IPS-11a (cell line): ENCODE measurements around the gene ZNF804A.

Source experiments
- H3K4me3 ChIP-seq: one replicate; pipeline ENCODE4 v1.5.1; 2013; ENCODE audit warnings: low read depth, low read length, control low read depth

ZNF804A gene

DNA sequence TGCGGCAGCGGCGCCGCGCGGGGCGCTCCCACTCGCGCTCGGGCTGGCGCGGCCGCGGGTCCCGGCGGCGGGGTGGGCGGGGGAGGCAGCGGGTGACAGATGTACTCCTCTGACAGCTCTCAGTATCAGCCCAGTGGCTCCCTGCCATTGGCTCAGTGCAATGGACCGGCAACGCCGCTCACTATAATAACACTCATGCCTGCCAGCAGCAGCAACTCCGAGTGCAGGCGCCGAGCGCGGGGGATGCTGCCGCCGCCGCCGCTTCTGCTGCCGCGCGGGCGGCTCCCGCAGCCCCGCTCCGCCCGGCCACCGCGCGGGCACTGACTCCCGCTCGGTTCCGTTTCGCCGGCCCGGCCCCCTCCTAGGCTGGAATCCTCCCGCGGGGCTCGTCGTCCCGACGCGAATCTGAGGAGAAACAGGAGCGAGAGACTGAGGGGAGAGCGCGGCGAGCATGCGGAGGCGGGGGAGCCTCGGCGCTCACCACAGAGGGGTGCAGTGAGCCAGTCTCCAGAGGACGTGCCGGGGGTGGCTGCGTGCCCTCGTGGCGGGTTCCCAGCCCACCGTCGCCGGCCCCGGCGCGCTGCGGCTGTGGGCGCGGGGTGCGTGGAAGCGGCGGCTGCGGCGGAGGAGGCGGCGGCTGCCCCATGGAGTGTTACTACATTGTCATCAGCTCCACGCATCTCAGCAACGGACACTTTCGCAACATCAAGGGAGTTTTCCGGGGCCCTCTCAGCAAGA lies at the start of gene ZNF804A:
Gene ZNF804A (plus strand): TSS at position 214 of the 738 bp plus-strand sequence. CDS start 431 bp downstream, at position 645.
- H3K4me3 ChIP-seq: peak within 1 kb of the TSS; percentile 40

DNA sequence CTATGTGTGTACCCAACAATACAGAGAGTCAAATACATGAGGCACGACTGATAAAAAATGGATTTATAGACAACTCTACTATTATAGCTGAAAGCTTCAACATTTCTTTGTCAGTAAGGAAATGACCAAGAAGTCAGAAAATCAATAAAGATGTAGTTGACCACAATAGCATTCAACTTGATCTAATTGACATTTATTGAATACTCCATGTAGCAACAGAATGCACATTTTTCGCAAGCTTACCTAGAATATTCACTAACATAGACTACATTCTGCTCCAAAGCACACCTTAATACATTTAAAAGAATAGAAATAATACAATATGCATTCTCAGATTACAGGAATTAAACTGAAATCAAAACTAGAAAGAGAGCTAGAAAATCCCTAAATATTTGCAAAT lies 49.2 kb upstream of the ZNF804A start:
- H3K4me3 ChIP-seq: no peak overlapping the region

DNA sequence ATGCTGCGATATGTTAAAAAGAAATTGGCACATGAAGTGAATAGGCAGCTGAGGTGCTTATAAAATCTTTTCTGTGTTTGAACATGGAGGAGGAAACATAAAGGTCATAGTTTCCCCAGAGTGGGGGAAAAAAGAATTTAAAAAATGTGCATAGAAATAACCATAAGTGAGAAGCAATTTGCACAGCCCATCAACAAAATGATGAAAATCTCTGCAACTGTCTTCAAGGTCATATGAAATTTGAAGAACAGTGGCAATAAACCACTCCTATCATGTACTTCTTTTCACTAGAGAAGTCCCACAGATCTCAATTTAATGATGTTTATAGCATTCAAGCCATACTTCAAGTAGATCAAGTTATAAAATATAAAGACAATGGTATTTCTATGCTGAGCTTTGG lies 46.7 kb upstream of the ZNF804A start:
- H3K4me3 ChIP-seq: no peak overlapping the region

DNA sequence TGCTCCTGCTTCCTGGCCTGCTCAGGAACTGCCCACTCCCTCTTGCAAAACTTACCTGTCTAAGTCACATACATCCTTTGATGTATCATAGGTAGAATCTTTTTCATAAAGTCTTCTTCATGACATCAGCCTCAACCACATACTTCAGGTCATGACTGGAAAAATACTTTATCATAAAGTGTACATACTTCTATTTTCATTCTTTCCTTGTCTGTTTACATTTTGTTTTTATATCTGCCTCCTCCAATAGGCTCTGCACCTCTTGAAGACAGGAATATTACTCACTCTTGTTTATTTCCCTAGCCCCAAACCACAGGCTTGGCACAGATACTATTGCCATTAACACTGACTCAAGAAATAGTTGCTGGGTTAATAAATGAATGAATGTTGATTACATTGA lies 43.6 kb upstream of the ZNF804A start:
- H3K4me3 ChIP-seq: no peak overlapping the region

DNA sequence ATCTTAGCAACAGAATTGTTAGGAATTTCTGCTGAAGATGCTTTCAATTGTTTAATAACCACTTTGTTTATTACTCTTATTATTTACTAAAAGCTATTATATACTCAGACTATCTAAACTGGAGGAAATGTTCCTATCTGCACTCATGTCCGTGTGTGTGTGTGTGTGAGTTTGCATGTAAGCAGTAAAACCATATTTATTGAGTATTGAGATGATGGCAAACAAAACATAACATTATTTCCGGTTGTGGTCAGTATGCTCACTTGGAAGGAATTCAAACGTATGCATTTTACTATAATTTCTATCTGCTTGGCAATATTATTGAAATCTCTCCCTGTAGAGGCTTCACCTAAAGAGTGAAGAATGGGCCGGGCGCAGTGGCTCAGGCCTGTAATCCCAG lies 43.0 kb upstream of the ZNF804A start:
- H3K4me3 ChIP-seq: no peak overlapping the region

DNA sequence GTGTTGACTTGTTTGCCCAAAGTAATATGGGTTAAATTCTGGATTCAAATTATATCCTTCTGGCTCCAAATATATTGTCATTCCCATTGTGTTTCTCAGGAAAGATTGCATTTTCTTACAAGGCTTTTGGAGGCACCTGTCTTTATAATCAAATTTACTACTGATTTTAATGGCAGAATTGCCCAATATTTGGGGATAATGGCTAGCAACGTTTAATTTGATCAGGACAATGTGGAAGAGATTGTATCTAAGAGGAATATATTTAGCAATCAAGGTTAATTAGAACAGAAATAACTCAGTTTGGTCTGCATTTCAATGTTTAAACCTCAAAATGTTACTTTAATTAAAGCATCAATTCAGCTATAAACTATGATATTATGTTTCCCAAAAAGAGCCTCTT lies 41.7 kb upstream of the ZNF804A start:
- no peak overlapping the region for H3K4me3 ChIP-seq

DNA sequence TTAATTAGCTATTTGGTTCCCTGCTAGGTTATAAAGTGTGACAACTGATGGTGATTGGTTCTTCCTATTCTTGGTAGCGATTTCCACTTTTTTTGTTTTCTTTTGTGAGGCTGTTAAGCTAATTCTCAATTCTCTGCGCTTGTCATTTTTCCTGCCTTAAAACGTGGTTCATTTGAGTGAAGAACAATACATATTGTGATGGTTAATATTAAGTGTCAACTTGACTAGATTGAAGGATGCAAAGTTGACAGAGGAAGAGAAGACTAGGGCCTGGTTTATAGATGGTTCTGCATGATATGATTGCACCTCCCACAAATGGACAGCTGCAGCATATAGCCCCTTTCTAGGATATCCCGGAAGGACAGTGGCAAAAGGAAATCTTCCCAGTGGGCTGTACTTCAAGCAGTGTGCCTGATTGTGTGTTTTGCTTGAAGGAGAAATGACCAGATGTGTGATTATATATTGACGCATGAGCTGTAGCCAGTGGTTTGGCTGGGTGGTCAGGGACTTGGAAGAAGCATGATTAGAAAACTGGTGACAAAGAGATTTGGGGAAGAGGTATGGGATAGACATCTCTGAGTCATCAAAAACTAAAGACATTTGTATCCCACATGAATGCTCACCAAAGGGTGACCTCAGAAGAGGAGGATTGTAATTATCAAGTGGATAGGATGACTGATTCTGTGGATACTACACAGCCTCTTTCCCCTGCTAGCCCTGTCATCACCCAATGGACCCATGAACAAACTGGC lies 39.4 kb upstream of the ZNF804A start:
- no peak overlapping the region for H3K4me3 ChIP-seq

DNA sequence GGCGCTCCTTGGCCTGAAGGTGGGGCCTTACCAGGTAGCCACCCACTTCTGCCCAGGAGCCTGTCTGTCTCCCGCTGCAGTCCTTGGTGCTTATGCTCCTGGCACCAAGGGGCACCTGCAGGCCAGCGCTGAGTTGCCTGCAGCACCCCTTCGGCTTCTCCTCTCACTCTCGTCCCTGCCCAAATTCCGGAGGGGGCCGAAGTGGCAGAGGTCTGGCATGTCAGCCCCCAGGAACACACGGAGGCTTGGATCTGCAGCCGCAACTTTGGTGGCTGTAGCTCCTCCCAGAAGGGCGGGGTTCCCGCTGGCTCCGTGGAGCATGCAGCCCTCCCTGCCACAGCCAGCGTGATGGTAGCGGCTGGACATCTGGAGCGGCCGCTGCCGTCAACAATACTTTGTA lies 37.7 kb upstream of the ZNF804A start:
- no peak overlapping the region for H3K4me3 ChIP-seq

DNA sequence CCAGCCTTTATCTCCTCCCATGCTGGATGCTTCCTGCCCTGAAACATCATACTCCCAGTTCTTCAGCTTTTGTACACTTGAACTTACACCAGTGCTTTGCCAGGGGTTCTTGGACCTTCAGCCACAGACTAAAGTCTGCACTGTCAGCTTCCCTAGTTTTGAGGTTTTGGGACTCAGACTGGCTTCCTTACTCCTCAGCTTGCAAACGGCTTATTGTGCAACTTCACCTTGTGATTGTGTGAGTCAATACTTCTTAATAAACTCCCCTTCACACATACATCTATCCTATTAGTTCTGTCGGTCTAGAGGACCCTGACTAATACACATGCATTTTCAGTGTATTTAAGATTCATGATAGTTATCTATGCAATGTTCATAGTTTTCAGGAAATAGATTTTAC lies 35.8 kb upstream of the ZNF804A start:
- H3K4me3 ChIP-seq: no peak overlapping the region

DNA sequence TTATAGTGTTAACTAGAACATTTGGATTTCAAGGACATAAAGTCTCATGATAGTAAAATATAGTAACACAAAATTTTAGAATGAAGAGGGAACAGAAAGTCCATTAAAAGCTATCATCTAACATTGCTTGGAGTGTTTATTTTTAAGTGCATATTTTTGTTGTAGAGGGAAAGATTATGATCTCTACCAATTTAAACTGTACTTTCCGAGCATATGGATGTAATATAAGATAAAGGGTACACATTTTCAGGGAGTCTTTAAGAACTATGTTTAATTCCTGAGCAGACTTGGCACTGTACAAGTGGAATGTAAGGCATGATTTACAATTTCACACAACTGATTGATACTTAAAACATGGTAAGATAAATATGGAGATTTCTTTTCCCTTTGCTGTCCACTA lies 34.2 kb upstream of the ZNF804A start:
- H3K4me3 ChIP-seq: no peak overlapping the region

DNA sequence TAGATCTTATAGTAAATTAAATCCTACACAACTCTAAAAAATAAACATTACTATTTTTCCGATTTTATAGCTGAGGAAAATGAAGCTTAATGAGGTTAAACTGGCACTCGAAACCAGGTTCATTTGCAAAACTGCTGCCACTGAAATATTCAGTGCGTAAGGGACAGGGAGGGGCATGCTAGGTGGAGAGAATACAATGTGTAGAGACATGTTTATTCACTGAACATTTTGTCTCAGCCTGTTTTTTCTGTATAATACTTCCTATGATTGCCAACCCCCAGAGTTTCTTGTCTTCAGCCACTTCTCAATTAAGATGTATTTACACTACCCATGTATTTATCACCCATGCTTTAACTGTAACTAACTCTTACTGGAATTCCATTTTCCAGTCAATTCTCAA lies 31.6 kb upstream of the ZNF804A start:
- H3K4me3 ChIP-seq: no peak overlapping the region

DNA sequence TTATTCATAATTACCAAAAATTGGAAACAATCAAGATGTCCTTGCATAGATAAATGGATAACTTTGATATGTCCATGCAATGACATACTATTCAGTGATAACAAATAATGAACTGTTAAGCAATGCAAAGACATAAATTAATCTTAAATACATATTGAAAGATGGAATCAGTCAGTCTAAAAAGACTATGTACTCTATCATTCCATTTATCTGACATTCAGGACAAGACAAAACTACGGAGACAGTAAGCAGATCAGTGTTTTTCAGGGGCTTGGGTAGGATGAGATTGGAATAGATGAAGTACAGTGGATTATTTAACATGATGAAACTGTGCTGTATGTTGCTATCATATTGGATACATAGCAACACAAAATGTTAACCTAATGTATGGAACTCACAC lies 21.3 kb upstream of the ZNF804A start:
- H3K4me3 ChIP-seq: no peak overlapping the region

DNA sequence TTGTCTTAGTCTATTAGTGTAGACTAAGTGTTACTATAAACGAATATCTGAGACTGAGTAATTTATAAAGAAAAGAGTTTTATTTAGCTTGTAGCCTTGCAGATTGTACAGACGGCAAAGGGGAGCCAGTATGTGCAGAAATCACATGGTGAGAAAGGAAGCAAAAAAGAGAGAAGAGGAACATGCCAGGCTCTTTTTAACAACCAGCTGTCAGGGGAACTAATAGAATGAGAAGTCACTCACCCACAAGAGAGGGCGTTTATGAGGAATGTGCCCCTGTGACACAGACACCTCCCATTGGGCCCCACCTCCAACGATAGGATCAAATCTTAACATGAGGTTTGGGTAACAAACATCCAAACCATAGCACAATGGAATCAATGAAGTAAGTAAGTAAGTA lies 20.6 kb upstream of the ZNF804A start:
- H3K4me3 ChIP-seq: no peak overlapping the region

DNA sequence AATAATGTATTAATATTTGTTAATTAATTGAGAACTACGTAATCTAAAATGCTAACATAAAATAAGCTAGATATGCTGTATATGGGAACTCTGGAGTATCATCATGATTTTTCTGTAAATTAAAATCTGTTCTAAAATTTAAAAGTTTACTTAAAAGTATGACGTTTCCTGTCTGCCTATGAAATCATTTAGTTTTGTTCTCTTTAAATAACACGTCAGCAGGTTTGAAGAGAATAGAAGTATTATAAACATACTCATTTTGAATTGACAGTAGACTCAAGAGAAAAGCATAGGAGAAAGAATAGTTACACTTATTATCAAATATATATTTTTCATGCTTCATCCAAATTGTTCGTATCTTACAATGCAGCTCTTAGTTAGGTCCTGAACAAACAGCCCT lies 19.1 kb upstream of the ZNF804A start:
- no peak overlapping the region for H3K4me3 ChIP-seq

DNA sequence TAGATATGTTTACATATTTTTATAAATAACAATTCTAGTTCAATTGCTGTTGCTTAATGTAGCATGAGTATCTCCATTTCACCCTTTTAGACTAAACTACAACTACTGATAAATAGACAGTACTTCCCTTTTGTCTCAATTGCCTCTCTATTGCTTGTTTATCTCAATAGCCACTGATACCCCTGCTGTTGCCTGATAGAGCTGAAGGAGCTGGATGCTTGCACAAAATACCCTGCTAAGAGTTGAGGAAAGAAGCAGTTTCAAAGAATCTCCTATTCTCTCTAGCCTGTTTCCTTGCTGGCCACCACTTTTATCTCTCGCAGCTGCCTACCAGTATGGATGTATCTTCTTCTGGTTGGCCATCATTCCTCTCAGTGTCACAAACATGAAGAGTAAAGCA lies 16.9 kb upstream of the ZNF804A start:
- H3K4me3 ChIP-seq: no peak overlapping the region

DNA sequence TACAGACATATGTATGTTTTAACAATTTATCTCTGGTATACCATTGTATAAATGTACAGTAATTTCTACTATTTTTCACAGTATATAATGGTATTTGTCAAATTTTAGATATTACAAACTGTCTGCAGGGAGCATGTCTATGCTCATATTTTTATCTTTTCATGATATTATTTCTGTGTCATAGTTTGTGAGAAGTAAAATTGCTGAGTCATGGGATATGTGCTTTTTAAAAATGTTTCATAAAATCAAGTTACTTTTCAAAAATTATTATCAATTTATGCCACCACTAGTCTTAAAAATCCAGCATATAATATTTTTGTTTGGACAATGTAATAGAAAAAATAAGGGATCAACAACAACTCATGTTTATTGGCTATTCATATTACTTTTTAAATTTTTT lies 9.1 kb upstream of the ZNF804A start:
- H3K4me3 ChIP-seq: no peak overlapping the region

DNA sequence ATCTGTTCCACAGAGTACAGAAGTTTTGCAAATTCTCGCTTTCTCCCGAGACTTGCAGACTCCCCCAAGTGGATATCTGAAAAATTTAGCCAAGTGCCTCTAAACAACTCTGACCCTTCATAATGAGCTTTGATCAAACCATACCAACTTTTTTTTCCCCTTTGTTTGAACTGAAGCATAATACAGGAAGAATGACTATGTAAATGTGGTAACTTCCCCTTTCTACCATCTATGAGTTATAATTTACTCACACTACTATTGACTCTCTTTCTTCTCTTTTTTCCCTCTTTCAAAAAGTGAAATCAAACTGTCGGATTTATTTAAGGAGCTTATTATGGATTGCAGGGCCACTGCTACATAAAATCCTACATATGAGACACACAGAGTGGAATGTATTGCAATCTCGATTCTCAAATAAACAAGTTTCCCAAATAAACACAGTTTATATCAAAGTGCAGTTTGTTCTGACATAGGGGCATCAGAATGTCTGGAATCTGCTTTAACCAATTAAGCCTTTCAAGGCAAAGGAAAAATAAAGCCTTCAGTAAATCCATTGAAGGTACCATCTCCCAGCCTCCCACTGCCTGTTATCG lies 1.4 kb upstream of the ZNF804A start:
- H3K4me3 ChIP-seq: peak overlapping the region; percentile 40

DNA sequence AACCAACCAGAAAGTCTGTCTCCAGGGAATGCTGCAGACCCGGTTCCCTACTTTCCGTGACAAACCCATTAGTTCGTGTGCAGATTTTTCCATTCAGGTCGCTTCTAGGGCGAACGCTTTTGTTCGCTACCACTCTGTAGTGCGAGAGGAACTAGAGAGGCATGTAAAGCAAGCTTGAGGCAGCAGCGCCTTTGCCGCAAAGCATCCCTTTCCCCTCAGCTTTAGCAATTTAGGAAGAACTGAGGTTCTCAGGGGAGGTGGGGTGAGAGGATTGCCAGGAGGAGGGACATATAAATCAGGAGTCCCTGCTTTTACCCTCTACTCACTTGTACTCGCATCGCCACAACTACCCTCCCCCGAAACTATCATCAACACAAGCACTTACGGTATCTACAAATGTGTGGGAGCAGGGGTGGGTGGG lies 748 bp upstream of the ZNF804A start:
- H3K4me3 ChIP-seq: peak overlapping the region; percentile 40

DNA sequence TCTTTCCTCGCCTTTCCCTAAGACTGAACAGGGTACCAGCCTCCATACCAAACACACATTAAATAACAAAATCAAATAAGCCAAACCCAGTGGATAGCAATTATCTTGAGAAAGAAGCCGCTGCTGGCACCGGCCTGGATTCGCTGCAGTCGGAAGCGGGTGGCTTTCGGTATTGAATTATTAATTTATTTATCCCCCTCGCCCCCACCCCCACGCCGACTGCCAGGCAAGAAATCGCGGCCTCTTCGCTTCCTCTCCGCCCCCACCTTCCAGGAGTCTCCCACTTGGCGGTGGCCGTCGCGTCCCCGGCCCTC lies 370 bp upstream of the ZNF804A start:
- H3K4me3 ChIP-seq: peak overlapping the region; percentile 40

DNA sequence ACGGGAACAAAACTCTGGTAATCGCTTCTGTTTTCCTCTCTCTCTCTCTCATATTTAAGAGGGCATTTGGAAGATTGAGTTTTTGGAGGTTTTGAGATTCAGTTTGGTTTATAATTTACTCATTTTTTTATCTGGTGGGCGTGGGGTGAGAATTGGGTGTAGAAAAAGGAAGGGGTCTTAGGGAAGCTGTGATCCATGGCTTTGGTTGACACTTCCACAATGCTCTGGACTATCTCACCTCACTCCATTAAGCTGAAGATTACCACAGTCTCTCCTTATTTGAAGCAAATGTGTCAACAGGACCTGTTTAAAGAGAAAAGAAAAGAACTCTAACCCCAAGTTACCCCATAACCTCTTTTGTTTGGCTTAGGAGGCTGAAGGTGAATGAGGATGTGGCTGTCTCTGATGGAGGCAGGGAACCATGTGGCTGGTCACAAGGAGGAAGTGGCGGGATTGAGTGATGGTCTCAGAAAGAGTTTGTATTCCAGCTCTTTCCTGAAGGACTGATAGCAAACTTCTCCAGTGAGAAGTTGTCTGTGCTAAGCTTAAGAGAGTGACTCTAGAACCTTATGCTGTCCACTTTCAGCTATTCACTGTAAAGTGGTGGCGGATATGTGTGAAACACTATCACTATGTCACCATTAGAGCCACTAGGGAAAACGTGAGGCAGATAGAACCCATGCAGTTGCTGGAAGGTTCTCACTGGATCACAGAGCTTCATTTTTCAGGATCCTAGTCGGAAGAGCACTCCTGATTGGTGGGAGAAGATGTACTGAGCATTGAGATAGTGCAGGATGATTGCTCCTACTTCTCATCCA lies 934 bp downstream of the ZNF804A start:
- H3K4me3 ChIP-seq: peak overlapping the region; percentile 40

DNA sequence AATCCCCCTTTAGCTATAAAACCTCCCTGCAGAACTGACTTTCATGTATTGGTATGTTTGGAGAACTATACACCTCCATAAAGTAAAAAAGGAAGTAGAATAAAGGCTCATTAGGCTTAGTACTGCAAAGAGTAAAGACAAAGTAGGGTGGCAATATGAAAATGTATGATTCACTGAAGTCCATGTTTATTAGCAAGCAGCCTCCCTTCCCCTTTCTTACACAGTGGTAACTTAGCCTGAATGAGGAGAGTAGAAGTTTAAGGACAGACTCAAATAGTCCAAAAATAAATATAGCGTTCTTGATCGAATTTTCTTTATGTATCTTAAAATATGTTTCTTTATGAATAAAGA lies 1.5 kb downstream of the ZNF804A start:
- H3K4me3 ChIP-seq: no peak overlapping the region

DNA sequence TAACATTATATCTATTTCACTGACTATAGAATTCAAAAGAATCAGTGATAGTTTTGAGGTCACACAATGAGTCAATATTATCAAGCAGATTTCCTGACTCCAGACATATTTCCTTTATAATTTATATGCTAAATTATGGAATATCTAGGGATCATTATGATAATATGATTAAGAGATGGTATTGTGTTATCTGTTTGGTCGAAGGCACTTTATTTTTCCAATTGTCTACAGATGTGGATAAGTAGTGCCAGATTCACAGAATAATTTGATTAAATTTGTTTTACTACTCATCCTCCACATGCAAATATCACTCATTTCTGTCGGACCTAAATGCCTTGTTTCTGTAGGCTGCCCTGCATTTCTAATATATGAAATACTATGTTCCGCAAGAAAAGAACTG lies 4.4 kb downstream of the ZNF804A start:
- no peak overlapping the region for H3K4me3 ChIP-seq
